ENCODE results near the gene PEX16. TPM values are rescaled to one million over a fixed set of nuclear protein-coding genes. Genes with fewer than 3 reads are reported as not detected.

PEX16 gene
- total RNA-seq, 4 donors from 2014 or later = 31.3 to 111 (median 51.9) TPM

- Histone ChIP-seq H3K27ac (no peak overlapping the region), H3K36me3 (peaks cover 0 to 30% (median 11%) of the 10 kb centered on the region in 4 donors), H3K27me3 (no peaks in the 10 kb centered on the region), H3K4me1 (peaks cover 11 to 21% (median 13%) of the 10 kb centered on the region in 4 donors), H3K4me3 (no peak overlapping the region), H3K9me3 (no peaks in the 10 kb centered on the region)
- intact Hi-C loops (cut with DNase I; ENCODE audit: low total_unique reads) (no loop called here), in situ Hi-C loops (cut with MboI; ENCODE audit: low pct_ligation_motif_present in 1 of 4, low pct_unique_long_range_greater_than_20kb in 1 of 4, low sequenced_read_pairs in 3 of 4) (loop anchor here in 1 of 4 donors (10.0 kb wide), 1 partner anchor 59 kb away; no protein-coding TSS in a partner anchor)
- WGBS, 2 donors (ENCODE audit: low coverage in 1 of 2) = 87% methylated on average over 22 of the region's 22 CpGs; no CpG with 5 or more reads in 1 of the 2 donors
- TF ChIP-seq, protein P1, sequence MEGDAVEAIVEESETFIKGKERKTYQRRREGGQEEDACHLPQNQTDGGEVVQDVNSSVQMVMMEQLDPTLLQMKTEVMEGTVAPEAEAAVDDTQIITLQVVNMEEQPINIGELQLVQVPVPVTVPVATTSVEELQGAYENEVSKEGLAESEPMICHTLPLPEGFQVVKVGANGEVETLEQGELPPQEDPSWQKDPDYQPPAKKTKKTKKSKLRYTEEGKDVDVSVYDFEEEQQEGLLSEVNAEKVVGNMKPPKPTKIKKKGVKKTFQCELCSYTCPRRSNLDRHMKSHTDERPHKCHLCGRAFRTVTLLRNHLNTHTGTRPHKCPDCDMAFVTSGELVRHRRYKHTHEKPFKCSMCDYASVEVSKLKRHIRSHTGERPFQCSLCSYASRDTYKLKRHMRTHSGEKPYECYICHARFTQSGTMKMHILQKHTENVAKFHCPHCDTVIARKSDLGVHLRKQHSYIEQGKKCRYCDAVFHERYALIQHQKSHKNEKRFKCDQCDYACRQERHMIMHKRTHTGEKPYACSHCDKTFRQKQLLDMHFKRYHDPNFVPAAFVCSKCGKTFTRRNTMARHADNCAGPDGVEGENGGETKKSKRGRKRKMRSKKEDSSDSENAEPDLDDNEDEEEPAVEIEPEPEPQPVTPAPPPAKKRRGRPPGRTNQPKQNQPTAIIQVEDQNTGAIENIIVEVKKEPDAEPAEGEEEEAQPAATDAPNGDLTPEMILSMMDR (IDR thresholded peaks at IDR 0.05) = no peak
- no peak for TF ChIP-seq POLR2A (IDR thresholded peaks at IDR 0.05)
- TF ChIP-seq POLR2AphosphoS5 (IDR thresholded peaks at IDR 0.05) = no peak
- no peak for TF ChIP-seq EP300 (IDR thresholded peaks at IDR 0.05; ENCODE audit: low read depth)
- DNase-seq = no peak
Observed at GRCh38 chr11:45913942-45914635, 3.6 kb downstream of the PEX16 start.

DNA sequence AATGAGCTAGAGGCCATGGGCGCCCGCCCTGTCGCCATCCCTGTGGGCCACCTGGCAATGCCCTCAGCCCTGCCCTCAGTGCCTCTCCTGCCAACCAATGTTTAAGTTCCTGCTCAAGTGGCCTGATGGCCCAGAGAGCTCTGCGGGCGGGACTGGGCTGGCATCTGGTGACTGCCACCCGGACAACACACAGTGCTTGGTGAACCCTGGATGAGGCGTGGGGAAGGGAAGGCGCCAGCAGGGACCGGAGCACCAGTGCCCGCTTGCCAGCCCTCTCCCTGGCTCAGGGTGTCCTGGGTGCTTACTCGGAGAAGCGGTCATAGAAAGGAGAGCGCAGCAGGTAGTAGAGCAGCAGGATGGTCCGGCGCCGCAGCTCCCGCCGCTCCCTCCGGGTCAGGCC, 4.2 kb downstream of the PEX16 start:
- Histone ChIP-seq H3K27ac (no peak overlapping the region), H3K4me1 (peaks cover 9 to 18% (median 13%) of the 10 kb centered on the region in 4 donors), H3K4me3 (no peak overlapping the region), H3K9me3 (no peaks in the 10 kb centered on the region), H3K27me3 (no peaks in the 10 kb centered on the region), H3K36me3 (peaks cover 0 to 30% (median 11%) of the 10 kb centered on the region in 4 donors)
- intact Hi-C loops (cut with DNase I; ENCODE audit: low total_unique reads) = no loop called here
- no peak for DNase-seq
- TF ChIP-seq POLR2AphosphoS5 (IDR thresholded peaks at IDR 0.05) (no peak), POLR2A (IDR thresholded peaks at IDR 0.05) (no peak)
- TF ChIP-seq, protein P1 (IDR thresholded peaks at IDR 0.05) = no peak
- WGBS, 2 donors (ENCODE audit: low coverage in 1 of 2) = 93% methylated on average over 19 of the region's 19 CpGs; no CpG with 5 or more reads in 1 of the 2 donors
- in situ Hi-C loops (cut with MboI; ENCODE audit: low pct_ligation_motif_present in 1 of 4, low pct_unique_long_range_greater_than_20kb in 1 of 4, low sequenced_read_pairs in 3 of 4) = loop anchor here in 1 of 4 donors (10.0 kb wide), 1 partner anchor 59 kb away; no protein-coding TSS in a partner anchor

- TF ChIP-seq EP300 (IDR thresholded peaks at IDR 0.05; ENCODE audit: low read depth) (no peak), POLR2AphosphoS5 (IDR thresholded peaks at IDR 0.05) (no peak), POLR2A (IDR thresholded peaks at IDR 0.05) (no peak)
- TF ChIP-seq, protein P1 (IDR thresholded peaks at IDR 0.05) = no peak
- no peak overlapping the region for H3K4me3 ChIP-seq
- no peaks in the 10 kb centered on the region for H3K9me3 ChIP-seq
- peaks cover 0 to 30% (median 11%) of the 10 kb centered on the region in 4 donors for H3K36me3 ChIP-seq
- WGBS, 2 donors (ENCODE audit: low coverage in 1 of 2) = 92% methylated on average over 9 of the region's 9 CpGs; no CpG with 5 or more reads in 1 of the 2 donors
- intact Hi-C loops (cut with DNase I; ENCODE audit: low total_unique reads) = no loop called here
- no peak for DNase-seq
- H3K4me1 ChIP-seq = peaks cover 0 to 10% (median 2%) of the 10 kb centered on the region in 4 donors
- no peak overlapping the region for H3K27ac ChIP-seq
- in situ Hi-C loops (cut with MboI; ENCODE audit: low pct_ligation_motif_present in 1 of 4, low pct_unique_long_range_greater_than_20kb in 1 of 4, low sequenced_read_pairs in 3 of 4) = loop anchor here in 1 of 4 donors (10.0 kb wide), 1 partner anchor 56 kb away; no protein-coding TSS in a partner anchor
- H3K27me3 ChIP-seq = no peaks in the 10 kb centered on the region
Observed at GRCh38 chr11:45910623-45911022, 7.1 kb downstream of the PEX16 start.

DNA sequence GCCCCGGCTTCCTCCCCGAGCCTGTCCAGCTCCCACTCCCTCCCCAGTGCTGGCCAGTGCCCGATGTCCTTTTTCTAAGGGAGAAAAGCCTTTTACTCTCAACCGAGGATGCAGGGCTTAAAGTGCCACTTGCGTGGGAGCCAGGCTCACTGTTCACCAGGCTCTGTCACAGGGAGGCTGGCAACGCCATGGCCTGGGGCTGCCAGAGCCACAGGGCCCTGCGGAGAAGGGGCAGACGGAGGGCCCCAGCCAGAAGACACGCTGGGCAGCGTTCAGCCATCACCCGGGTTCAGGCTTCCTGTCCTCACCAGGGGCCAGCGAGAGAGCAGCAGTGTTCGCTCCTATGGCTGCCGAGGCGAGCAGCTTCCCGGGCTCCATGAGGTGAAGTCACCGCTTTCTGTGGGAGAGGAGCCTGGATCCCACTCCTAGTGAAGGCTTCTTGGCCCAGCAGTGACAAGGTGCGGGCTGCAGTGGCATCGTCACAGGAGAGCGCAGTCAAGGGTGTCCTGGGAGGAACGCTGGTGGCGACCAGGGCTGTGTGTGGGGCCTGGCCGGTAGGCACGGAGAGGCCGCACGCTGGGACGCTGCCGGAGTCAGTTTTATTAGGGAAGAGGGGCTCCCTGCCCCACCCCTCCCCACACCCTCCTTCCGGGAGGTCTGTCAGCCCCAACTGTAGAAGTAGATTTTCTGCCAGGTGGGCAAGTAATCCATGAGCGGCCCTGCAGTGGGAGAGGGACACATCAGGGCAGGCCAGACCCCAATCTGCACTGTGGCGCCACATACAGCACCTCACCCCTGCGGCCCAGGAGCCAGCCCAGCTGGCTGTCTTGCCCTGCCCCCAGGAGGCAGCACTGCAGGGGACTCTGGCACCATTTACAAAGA, 7.8 kb downstream of the PEX16 start:
- Histone ChIP-seq H3K27me3 (no peaks in the 10 kb centered on the region), H3K4me1 (peaks cover 0 to 9% (median 2%) of the 10 kb centered on the region in 4 donors), H3K36me3 (peaks cover 0 to 27% (median 11%) of the 10 kb centered on the region in 4 donors), H3K9me3 (no peaks in the 10 kb centered on the region), H3K4me3 (no peak overlapping the region), H3K27ac (no peak overlapping the region)
- 92% methylated on average over 28 of the region's 32 CpGs; no CpG with 5 or more reads in 1 of the 2 donors for WGBS, 2 donors (ENCODE audit: low coverage in 1 of 2)
- intact Hi-C loops (cut with DNase I; ENCODE audit: low total_unique reads) = no loop called here
- TF ChIP-seq EP300 (IDR thresholded peaks at IDR 0.05; ENCODE audit: low read depth) = no peak
- no peak for TF ChIP-seq POLR2AphosphoS5 (IDR thresholded peaks at IDR 0.05)
- TF ChIP-seq POLR2A (IDR thresholded peaks at IDR 0.05) = no peak
- TF ChIP-seq, protein P1 (IDR thresholded peaks at IDR 0.05) = no peak
- DNase-seq = no peak
- in situ Hi-C loops (cut with MboI; ENCODE audit: low pct_ligation_motif_present in 1 of 4, low pct_unique_long_range_greater_than_20kb in 1 of 4, low sequenced_read_pairs in 3 of 4) = loop anchor here in 1 of 4 donors (10.0 kb wide), 1 partner anchor 55 kb away; no protein-coding TSS in a partner anchor
